Femur (tissue), 1 donor: Measurements from ENCODE around the gene CAMTA1.
"Not testable (repeated sequence)": the region's sequence is repeated elsewhere in the genome, so short reads cannot be mapped to it uniquely, and the experiment has no call there.

Experiments used
- DNase-seq: peaks from one replicate; pipeline ENCODE4 v3.0.0-alpha.2; 2017

The CAMTA1 gene

DNA sequence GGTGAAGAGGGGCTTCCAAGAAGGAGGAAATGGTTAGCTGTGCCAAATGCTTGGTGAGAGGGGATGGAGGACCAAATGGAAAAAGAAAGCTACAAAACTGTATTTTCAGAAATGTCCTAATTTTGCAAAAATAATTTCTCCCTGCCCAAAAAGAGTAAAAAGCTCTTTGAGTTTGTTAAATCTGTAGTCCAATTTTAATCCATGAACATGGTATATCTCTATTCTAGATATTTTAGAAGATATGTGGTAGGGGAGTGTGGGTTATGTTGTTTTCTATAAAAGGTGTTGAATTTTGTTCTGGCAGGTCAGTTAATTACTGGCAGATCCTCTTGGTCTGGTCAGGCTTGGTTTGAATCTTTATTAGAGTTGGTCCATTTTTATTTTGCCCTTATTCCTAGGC is 511.7 kb downstream of the CAMTA1 start:
- DNase-seq, result no peak

DNA sequence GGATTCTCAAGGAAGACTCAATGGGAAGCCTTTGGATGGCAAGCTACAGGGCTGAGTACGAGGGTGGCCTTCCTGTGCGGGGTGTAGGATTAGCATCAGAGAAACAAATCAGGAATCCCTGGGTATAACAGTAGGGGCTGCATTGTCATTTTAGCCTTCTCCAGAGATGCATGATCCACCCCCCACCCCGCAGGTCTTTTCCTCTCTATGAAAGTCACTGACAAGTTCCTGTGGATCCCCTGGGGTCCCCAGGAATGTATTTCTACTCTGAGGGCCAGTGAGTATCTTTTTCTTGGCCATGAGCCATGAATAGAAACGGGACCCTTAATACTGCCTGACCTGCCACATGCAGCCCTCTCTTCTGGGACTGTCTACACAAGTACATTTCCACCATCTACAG is 512.9 kb downstream of the CAMTA1 start:
- peak; percentile 11 for DNase-seq

DNA sequence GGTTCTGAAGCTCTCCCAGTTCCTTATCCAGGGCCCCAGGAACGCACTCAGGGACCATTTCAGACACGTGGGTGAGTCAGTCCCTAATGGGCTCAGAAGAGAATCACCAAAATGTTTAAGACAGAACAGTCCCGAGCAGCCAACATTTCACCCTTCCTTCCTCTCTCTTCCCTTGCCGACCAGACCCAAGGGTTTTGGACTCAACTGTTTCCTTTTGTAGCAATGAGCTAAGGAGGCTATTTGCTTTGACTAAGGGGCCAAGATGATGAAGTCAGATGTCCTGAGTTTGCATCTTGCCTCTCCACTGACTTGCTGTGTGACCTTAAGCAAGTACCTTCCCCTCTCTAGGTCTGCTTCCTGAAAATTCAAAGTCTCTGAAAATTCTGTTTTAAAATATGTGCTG is 513.5 kb downstream of the CAMTA1 start:
- DNase-seq, result peak; percentile 10

DNA sequence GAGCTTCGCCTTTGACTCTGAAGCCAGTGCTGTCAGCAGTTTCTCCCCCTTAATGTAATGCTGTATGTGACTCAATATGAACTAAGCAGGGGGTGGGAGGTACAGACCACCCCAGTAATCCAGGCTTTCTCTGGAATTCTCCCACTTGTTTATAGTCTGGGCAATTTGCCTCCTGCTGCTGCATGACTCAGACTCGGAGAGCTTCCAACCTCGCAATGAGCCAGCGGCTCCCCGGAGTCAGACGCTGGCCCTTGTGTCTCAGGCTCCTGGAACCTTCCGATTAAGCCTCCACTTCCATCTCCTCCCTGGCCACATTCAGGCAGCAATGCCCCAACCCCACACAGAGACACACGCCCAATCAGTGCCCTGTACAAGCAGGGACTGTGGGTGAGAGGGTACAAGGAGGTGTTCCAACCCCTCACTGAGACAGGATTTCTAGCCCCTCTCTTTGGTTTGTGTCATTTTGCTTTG is 514.1 kb downstream of the CAMTA1 start:
- peak; percentile 89 for DNase-seq

DNA sequence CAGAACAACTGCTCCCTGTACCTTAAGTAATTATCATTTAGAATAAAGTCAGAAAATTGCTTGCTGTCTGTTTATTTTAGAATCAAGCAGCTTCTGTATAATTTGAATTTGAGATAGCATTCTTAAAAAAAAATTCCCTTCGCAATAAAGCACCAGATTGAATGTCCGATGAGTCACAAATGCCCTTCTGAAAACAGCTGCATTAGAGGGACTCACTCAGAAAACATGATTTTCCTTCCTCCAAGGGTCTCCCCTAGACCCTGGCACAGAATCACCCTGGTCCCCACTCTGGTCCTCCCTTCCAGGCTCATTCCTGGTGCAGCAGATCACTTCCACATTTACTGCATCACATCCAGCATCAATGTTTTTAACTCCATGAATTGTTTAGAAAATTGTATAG is 514.7 kb downstream of the CAMTA1 start:
- DNase-seq, result peak; percentile 31

DNA sequence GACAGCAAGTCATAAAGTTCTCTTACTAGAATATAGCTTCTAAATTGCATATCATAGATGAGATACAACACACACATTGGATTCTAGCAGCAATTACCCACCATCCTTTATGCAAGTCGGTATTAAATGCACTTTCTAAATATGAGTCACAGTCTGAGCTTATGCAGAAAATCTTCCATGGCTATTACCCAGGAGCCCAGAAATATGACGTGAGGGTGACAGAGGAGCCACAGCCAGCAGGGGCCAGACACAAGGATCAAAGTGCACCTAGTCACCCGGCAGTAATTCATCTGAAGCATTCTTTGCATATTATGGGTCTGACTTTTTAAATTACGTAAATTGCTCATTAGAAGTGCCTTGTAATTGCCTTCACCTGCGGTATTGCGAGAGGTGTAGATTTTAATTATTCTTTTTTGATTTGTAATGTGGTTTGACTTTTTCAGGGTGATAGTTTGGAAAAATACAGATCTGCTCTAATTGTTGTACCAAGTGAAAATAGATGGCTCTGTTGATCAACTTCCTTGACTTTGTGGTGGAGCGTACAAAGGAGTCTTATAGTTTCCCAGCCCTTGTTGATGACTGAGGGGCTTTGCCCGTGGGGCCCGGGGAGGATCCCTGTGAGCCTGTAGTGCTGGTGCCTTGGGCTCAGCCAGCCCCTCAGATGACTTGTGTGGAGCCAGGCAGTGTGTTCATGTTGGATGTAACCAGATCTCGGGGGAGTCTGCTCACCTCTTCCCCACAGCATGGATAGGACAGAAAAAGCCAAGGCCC is 515.8 kb downstream of the CAMTA1 start:
- peak; percentile 10 for DNase-seq

DNA sequence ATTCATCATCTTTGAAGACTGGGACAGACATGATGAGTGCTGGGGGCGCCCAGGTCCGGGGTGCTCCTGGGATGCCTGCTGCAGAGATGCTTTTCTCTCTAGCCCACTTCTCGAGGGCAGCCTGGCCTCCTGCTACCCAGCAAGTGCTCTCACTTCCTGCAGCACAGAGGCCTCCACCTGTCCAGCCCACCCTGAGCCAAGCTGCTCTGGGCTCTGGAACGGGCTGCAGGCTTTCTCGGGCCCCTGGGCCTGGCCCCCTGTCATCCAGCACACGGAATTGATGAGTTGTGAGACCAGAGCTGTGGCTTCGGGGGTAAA is 516.4 kb downstream of the CAMTA1 start:
- peak; percentile 21 for DNase-seq

DNA sequence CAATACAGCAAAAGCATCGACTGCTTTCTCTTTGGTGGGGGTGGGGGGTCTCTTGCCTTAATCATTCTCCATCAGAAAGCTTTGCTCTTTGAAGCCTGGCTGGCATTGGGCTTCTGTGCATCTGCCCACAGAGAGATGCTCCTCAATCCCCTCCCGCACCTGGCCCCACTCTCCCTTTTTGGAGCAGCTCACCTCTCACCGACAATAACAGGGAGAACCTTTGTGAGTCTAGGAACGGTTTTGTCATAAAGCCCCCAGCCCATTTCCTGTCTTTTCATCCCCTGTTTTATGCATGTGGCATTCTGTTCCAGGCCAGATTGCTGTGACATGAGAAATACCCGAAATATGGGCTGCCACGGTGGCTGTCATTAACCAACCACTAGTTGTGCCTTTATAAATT is 516.9 kb downstream of the CAMTA1 start:
- no peak for DNase-seq

DNA sequence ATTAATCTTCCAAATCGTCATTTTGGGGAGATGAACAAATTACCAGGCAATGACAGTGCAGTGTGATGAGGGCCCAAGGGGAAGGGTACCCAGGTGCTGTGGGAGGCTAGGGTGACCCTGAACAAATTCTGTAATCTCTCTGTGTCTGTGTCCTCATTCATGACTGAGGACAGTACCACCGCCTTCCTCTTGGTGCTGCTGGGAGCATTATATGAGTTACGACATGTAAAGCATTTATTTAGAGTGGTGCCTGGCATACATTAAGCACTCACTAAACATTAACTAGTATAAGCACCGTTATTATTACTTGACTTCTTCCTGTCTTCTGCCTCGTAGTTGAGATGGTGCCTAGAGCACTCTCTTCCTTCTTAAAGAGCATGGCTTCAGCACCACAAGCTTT is 517.6 kb downstream of the CAMTA1 start:
- no peak for DNase-seq

DNA sequence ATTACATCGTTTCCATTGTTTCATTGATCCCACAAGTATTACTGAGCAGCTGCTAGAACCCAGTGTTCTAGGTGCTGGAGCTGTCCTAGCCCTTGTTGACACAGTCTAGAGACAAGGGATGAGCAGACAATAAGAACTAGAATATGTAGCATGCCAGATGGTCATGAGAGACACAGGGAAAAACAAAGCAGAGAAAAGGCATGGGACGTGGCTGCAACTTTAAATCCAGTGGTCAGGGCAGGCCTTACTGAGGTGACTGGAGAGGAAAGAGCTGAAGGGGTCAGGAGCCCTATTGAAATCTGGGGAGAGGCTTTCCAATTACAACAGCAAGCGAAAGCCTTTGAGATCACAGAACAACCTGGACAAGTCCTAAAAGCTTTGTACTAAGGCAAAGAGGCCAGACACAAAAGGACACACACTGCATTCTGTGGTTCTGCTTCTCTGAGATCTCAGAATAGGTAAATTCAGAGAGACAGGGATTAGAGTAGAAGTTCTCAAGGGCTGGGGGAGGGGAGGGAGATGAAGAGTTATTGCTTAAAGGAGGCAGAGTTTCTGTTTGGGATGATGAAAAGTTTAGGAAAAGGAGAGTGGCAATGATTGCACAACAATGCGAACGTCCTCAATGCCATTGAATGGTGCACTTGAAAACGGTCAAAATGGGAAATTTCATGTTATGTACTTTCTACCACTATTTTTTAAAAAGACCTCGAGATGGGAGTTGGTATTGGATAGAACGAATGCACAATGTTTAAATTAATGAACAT is 518.5 kb downstream of the CAMTA1 start:
- DNase-seq, result no peak

DNA sequence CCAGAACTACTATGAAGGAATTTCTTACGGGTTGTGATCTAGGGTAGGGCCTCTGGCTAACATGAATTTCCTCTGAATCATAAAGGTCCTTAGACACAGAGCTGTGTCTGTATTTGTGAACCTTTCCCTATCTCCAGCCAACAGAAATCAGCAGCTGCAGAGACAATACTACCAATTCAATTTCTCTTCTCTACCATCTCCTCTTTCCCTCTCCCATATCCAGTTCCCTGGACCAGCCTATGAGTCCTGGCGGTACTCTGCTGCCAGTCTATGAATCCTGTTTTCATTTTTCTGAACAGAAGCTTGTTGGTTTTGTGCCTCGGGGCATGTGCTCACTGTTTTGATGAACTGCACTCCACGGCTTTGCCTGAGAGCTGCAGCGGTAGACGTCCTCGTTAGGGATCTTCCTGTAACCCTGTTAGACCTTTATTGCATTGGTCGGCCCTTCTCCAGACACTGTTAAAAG is 527.9 kb downstream of the CAMTA1 start:
- DNase-seq, result no peak

DNA sequence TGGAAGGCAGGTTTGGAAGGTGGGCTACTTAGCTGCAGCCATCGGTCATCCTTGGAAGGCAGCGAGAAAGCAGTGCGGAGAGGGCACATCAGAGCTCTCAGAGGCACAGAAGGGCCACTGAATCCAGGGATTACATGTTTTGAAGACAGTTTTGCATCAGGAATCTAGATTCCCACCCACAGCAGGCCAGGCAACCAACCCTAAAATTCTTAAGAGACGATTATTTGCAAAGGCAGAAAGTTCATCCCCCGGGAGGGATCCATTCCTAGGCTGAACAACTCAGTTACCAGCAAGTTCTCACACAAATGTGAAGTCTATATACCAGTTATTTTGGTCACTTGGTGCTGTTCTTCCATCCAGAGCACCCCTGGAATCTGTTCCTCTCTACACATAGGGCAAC is 528.6 kb downstream of the CAMTA1 start:
- no peak for DNase-seq

DNA sequence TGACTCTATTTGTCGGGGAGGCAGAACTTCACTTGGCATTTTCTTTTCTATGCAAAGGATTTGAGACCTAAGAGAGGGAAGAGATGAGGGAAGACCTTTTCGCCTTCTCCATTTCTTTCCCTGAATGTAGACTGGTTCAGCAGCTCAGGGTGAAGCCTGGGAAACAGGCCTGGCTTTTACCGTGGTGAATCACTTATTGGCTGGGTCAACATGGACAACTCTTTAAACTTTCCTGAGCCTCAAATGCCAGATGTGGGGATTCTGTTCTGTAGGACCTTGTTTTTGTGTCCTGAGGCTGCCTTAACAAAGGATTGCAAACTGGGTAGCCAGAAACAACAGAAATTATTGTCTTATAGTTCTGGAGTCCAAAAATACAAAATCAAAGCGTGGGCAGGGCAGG is 530.1 kb downstream of the CAMTA1 start:
- no peak for DNase-seq

DNA sequence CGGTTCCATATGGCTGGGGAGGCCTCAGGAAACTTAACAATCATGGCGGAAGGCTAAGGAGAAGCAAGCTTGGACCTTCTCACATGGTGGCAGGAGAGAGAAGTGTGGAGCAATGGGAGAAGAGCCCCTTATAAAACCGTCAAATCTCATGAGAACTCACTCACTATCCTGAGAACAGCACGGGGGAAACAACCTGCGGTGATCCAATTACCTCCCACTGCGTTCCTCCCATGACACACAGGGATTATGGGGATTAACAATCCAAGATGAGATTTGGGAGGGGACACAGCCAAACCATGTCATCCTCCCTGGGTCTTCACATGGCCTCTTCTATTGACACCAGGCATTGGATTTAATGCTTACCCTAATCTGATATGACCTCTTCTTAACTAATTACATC is 530.7 kb downstream of the CAMTA1 start:
- no peak for DNase-seq

DNA sequence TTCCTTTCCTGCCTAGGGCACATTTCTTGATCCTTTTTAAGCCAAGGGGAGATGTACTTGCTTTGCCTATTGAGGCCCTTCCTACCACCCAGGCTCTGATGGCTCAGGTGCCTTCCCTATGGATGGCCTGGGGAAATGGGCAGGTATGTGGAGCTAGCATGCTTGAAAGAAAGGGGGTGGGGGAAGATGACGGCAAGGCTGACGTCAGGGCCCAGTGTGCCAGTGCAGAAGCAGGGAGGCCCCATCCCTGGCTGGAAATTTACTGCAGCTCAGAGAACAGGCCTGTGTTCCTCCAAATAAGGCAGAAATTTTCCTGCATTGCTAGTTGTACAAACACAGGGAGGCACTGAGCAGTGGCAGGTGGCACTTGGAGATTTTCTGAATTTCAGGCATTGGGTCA is 532.6 kb downstream of the CAMTA1 start:
- no peak for DNase-seq

DNA sequence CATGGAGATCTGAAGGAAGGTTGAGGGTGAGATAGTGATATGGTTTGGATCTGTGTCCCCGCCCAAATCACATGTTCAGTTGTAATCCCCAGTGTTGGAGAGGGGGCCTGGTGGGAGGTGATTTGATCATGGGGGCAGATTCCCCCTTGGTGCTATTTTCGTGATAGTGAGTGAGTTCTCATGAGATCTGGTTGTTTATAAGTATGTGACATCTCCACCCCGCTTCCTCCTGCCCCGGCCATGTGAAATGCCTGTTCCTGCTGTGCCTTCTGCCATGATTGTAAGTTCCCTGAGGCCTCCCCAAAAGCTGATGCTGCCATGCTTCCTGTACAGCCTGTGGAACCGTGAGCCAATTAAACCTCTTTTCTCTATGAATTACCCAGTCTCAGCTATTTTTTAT is 533.9 kb downstream of the CAMTA1 start:
- no peak for DNase-seq

DNA sequence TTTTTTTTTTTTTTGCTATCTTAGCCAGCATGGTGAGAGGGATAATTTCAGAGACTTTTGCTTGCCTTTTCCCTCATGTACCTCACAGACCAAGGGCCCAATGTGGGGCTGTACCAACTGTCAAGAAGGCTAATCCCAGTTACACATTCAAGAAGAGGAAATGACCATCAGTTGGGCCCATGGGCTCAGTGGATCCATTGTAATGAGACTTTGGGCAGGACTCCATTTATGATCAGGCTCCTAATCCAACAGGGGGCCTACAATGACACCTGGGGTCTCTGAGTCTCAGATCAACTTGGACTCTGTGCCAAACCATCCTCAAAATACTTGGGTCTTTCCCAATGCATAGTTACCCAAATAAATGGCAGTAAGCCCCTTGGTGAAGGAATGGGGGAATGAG is 535.4 kb downstream of the CAMTA1 start:
- no peak for DNase-seq

DNA sequence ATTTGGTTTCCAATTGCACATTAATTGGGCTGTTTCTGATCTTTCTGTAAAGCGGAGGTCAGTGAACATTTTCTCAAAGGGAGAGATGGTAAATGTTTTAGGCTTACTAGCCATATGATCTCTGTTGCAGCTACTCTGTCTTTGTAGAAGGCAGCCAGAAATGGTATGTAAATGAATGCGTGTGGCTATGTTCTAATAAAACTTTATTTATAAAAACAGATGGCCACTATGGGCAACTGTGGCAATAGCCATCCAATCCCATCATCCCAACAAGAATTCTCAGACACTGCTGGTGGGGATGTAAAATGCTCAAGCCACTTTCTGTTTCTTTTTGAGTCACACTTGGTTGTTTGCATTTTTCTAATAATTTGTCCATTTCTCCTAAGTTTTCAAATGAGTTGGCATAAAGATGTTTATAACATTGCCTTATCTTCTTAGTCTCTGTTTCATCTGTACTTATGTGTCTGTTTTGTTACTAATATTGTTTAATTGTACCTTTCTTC is 537.1 kb downstream of the CAMTA1 start:
- DNase-seq, result no peak

DNA sequence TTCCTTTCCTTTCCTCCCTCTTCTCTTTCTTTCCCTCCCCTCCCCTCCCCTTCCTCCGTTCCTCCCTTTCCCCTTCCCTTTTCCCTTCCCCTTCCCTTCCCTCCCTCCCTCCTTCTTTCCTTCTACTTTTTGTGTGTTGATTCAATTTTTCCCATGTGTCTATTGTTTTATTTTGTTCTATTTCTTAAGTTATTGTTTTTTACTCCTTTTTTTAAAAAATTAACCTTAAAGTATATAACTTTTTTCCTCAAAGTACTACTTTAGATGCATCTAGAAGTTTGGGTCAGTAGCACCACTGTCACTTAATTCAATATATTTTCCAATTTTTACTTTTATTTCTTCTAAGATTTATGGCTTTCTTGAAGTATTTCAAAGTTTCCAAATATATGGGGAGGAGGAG is 537.7 kb downstream of the CAMTA1 start:
- no peak for DNase-seq

DNA sequence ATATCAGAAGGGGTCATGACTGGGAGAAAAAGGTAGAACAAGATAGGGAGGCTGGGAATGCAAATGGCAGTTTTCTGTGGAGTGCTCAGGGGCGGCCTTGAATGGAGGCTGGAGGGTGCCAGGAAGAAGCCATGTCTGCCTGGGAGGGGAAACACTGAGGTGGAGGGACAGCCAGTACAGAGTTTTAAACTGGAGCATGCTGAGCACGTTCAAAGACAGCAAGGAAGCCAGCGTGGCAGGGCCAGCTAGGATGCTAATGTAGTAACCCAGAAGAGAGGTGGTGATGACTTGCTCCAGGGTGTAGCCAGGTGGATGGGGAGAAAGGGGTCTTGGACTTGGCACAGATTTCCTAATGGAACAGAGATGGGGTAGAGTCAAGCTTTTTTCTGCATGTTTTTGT is 540.0 kb downstream of the CAMTA1 start:
- no peak for DNase-seq

DNA sequence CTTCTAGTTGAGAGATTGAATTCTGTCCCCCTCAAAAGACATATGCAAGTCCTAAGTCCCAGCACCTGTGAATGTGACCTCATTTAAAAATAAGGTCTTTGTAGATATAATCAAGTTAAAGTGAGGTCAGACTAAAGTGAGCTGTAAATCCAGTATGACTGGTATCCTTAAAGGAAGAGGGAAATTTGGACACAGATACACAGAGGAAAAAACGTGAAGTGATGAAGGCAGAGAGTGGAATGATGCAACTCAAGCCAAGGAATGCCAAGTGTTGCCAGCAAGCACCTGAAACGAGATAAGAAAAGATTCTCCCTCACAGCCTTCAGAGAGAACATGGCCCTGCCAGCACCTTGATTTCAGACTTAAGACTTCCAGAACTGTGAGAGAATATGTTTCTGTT is 541.1 kb downstream of the CAMTA1 start:
- no peak for DNase-seq

DNA sequence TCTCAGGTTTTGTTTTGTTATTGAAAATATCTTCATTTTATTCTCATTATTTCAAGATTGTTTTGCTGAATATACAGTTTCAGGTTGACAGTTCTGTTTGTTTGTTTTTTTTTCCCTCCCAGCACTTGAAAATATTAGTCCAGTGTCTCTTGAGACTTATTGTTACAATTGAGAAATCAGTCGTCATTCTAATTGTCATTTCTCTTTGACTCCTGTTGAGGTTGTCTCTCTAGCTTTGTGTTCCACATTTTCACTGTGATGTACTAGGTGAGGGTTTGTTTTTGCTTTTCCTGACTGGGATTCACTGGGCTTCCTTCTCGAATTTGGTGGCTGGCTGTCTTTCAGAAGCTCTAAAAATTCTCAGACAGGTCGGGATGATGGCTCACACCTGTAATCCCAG is 542.6 kb downstream of the CAMTA1 start:
- no peak for DNase-seq

DNA sequence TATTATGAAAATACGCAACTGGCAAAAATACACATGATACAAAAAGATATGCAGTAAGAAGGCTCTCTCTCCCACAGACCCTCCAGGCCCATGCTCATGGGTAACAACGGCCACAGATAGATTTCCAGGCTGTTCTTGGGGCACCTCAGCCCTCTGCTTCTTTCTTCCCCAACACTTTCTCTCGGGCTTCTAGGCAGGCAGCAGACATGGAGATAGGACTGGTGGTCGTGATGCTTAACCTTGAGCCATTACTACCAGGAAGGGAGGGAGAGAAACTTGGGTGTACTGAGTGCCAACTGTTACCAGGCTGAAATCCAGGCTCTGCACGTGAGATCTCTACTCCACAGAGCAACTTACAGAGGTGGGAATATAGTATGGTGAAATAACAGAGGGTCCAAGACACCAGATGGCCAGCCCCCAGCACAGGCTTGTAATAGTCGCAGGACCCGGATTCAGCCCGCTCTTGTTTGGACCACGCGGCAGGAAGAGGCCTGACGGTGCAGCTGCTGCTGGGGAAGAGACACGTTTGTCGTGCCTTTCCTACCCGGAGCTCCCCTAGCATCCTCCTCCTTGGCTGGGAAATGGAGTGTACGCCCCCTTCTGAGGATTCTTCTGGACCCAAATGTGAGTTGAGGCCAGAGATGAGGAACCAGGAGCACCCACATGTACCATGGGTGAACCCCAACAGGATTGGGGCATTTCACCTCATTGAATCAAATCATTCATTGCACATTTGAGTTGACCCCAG is 544.8 kb downstream of the CAMTA1 start:
- no peak for DNase-seq

DNA sequence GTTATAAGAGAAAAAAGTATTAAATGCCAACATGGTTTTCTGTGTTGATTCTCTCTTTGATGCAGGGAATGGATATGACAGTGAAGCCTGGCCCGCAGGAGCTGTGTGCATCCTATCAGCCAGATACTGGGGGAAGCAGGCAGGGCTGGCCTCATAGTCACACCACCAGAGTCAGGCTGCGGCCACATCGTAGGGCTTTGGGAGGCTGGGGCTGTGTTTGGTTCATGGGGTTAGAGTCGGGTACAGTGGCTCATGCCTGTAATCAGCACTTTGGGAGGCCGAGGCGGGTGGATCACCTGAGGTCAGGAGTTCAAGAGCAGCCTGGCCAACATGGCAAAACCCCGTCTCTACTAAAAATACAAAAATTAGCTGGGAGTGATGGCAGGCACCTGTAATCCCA is 545.5 kb downstream of the CAMTA1 start:
- DNase-seq, result not testable (repeated sequence)
